Measurements from ENCODE around the gene PRDM15.
A peak's percentile ranks its signal among the peaks of the same experiment; 100 is the strongest.

PRDM15 gene

DNA sequence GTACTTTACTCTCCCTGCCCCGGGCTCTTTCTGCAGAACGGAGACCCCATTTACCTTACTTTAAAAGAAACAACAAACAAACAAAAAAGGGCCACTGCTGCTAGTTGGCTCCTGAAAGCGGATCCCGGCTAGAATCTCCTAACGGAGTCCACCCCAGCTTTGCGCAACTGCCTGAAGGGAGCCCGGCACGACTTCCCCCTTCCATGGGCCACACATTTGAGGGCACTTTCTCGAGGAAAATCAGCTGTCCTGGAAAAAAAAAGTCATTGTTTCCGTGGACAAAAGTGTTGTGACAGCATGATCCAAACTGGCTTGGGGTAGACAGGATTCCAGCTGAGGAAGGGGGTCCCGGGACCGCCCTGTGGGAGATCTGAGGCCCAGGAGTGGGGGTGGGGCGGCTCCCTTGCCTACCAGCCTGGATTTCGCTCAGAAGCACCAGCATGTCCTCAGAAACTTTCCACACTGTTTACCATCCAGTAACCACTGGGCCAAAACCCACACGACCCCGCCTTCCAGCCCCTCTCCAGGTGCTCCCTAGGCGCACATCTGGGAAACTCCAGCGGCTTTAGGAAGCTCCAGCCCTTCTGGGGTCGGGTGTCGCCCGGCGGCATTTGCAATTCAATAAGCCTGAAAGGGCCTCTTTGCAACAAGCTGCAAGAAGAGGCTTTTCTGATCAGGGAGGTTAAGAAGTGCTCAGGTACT lies 117.1 kb downstream of the PRDM15 start:
- H3K9ac ChIP-seq (ENCODE audit: low read depth, low read length), result peak overlapping the region; percentile 49

DNA sequence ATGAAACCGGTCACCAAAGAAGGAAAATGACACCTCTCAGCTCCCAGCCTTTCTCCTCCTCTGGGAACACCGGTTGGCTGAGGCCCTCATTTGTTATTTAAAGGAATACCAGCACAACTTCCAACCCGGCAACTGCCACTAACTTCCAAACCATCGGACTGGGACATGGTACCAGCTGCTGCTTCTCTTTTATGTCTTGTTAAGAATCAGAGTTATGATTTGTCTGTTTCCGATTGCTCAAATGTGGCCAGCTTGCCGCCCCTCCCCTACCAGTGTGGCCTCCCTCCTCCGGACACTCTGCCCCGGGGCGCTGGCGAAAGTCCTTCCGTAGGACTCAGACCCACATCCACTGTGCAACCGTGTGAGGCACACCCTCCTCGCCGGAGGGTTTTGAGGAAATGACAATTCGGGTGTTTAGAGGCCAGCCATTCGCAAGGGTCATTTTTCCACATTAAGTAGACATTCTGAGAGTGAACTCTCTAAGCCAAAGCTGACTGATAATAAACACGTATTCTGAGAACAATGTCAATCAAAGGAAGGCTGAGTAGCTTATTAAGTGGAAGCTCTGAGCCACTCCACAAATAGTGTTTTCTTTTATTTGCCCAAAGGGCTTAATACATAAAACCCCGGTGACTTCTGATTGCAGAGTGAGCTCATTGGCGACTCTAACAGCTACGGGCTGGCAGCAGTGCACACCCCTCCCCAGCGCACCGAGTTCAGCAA lies 117.8 kb downstream of the PRDM15 start:
- Histone ChIP-seq H3K4me1 (ENCODE audit: insufficient read depth, low read length) (peaks cover 20% of the 10 kb centered on the region; the same call in 1 of the 2 replicates), H3K9me3 (ENCODE audit: control insufficient read depth, insufficient read depth, low read length) (no peaks in the 10 kb centered on the region), H3K9ac (ENCODE audit: low read depth, low read length) (peak overlapping the region; percentile 49; the same call in 1 of the 2 replicates), H3K36me3 (ENCODE audit: insufficient read depth, low read length) (no peaks in the 10 kb centered on the region)

More for the DNA sequence above, 117.1 kb downstream of the PRDM15 start:
- H3K4me1 ChIP-seq (ENCODE audit: insufficient read depth, low read length), result peaks cover 20% of the 10 kb centered on the region; the same call in 1 of the 2 replicates
- no peaks in the 10 kb centered on the region for H3K9me3 ChIP-seq (ENCODE audit: control insufficient read depth, insufficient read depth, low read length)
- H3K36me3 ChIP-seq (ENCODE audit: insufficient read depth, low read length), result no peaks in the 10 kb centered on the region

DNA sequence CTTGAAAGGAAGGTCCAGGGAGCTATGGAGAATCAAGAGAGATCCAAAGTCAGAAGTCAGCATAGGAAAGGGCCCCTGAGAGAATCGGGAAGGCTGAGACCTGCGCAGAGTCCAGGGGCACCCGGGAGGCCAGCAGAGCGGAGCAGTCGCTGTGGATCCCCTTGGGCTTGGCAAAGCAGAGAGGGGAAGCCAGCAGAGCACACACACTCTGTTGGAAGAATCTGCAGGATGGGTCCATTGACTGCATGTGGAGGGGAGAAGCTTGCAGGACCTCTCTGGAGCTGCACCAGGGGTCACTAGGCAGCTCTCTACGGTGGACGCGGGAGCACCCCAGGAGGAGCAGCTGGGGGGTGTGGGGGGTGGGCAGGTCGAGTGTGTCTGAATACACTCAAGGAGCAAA lies 118.7 kb downstream of the PRDM15 start:
- Histone ChIP-seq H3K36me3 (ENCODE audit: insufficient read depth, low read length) (no peaks in the 10 kb centered on the region), H3K9ac (ENCODE audit: low read depth, low read length) (no peak overlapping the region)

DNA sequence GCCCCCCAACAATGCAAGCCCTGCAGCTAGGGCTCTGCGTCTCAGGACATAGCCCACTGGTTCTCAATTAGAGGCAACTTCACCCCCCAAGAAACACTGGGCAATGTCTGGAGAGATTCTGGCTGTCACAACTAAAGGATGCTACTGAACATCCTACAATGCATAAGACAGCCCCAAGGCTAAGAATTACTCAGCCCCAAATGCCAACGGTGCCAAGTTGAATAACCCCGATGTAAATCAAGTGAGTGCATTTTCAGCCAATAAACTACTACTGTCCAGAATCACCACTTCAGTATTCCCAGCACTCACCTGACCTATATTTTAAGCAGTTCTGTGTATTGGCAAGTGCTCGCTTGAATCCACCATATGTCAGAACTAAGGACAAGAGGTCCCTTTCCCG lies 119.2 kb downstream of the PRDM15 start:
- H3K4me1 ChIP-seq (ENCODE audit: insufficient read depth, low read length), result peaks cover 20% of the 10 kb centered on the region; the same call in 1 of the 2 replicates
- H3K36me3 ChIP-seq (ENCODE audit: insufficient read depth, low read length), result no peaks in the 10 kb centered on the region
- no peak overlapping the region for H3K9ac ChIP-seq (ENCODE audit: low read depth, low read length)
- H3K9me3 ChIP-seq (ENCODE audit: control insufficient read depth, insufficient read depth, low read length), result no peaks in the 10 kb centered on the region

More for the DNA sequence above, 118.7 kb downstream of the PRDM15 start:
- H3K4me1 ChIP-seq (ENCODE audit: insufficient read depth, low read length), result peaks cover 20% of the 10 kb centered on the region; the same call in 1 of the 2 replicates
- no peaks in the 10 kb centered on the region for H3K9me3 ChIP-seq (ENCODE audit: control insufficient read depth, insufficient read depth, low read length)

DNA sequence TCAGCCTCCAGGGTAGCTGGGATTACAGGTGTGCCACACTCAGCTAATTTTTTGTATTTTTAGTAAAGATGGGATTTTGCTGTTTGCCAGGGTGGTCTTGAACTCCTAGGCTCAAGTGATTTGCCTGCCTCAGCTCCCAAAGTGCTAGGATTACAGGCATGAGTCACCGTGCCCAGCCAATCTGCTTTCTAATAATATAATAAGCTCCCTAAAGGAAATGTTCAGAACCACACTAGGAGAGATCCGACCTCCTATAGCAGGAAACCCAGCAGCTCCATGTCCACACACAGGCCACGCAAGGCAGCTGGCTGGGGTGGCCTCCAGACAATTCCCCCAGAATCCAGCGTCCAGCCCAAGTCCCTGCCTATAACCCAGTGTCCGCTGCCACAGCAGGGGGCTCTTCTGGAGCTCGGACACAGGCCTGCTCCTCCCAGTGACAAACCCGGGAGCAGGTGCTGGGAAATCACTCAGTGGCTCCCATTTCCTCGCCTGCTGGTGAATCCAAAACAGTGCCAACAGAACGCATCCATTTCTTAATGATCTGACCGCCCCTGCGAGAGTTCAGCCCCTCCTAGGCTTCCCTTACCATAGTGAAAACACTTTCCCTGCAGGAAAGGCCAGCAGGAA lies 119.8 kb downstream of the PRDM15 start:
- Histone ChIP-seq H3K9me3 (ENCODE audit: control insufficient read depth, insufficient read depth, low read length) (no peaks in the 10 kb centered on the region), H3K4me1 (ENCODE audit: insufficient read depth, low read length) (peaks cover 25% of the 10 kb centered on the region; the same call in 1 of the 2 replicates), H3K36me3 (ENCODE audit: insufficient read depth, low read length) (no peaks in the 10 kb centered on the region), H3K9ac (ENCODE audit: low read depth, low read length) (no peak overlapping the region)

DNA sequence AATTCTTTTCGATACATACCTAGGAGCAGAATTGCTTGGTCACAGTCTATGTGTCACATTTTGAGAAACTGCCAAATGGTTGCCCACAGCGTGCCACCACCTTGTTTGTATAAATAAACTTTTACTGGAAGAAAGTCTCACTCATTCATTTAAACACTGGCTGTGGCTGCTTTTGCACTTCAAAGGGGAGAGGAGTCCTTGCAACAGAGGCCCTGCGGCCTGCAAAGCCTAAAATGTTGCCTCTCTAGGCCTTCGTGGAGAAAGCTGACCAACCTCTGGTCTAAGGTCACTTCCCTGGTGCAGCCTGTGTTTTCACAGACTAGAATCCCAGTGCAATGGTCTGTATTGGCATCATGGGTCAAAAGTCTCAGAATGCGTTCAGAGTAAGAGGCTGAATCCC lies 120.6 kb downstream of the PRDM15 start:
- no peak overlapping the region for H3K9ac ChIP-seq (ENCODE audit: low read depth, low read length)

DNA sequence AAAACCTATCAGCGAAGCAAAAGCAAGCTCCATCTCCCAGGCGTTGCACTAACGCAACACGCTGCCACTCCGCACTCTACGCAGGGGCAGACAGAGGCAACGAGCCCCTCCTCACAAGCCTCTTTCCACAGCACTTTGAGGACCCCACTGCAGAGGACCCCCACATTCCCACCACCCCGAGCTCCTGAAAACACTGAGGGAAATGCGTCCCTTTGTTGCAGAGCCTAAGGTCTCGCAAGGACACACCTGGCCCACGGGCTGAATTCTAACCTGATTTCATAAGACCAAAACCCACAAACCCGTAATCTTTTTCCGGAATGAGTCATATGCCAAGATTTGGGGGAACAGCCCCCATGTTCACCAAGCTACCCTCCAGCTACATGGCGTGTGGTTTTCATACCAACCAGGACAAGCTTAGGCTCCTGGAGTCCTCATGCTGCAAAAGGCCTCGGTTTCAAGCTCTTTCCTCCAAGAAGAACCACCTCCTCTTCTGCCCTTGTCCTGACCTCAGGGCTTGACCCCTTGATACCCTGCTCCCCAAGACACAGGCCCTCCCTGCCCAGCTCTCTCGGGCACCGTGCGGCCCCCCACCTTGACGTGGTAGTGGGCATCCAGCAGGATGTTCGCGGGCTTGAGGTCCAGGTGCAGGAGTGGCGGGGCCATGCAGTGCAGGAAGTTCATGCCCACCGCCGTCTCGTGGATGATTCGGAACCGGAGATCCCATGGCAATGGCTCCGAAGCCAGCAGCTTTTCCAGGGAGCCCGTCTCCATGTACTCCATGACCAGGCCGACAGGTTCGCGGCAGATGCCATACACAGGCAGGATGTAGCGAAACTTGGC lies 123.0 kb downstream of the PRDM15 start:
- Histone ChIP-seq H3K36me3 (ENCODE audit: insufficient read depth, low read length) (no peaks in the 10 kb centered on the region), H3K9ac (ENCODE audit: low read depth, low read length) (no peak overlapping the region), H3K9me3 (ENCODE audit: control insufficient read depth, insufficient read depth, low read length) (no peaks in the 10 kb centered on the region), H3K4me1 (ENCODE audit: insufficient read depth, low read length) (peaks cover 47% of the 10 kb centered on the region)

More for the DNA sequence above, 120.6 kb downstream of the PRDM15 start:
- no peaks in the 10 kb centered on the region for H3K36me3 ChIP-seq (ENCODE audit: insufficient read depth, low read length)
- no peaks in the 10 kb centered on the region for H3K9me3 ChIP-seq (ENCODE audit: control insufficient read depth, insufficient read depth, low read length)
- H3K4me1 ChIP-seq (ENCODE audit: insufficient read depth, low read length), result peaks cover 32% of the 10 kb centered on the region

DNA sequence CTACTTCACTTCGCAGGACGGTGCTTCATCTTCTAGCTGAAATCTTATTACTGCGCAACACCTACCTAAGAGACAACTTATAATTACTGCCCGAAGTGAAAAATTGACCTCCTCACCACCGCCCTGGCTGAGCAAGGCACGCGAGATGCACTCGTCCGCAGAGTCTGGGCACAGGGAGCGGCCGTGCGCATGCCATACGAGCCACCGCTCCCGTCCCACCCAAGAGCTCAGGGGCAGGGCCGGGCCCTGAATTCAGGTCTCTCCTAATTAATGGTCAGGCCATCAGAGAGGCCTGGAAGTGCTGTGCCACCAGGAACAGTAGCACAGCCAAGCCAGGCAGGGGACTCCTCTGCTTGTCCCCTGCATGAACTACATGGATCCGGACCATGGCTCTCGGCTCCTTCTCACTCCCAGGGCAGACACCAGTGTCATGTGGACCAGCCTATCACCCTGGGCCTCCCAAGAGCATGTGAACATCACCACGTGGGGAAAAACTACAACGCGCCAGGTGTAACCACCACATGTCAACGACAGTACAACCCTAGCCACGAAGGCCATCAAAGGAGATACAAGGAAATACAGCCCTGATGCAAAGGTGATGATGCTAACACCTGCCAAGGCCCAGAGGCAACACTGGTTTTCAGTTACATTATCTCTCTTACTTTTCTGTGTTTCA lies 123.7 kb downstream of the PRDM15 start:
- Histone ChIP-seq H3K9ac (ENCODE audit: low read depth, low read length) (no peak overlapping the region), H3K9me3 (ENCODE audit: control insufficient read depth, insufficient read depth, low read length) (no peaks in the 10 kb centered on the region), H3K4me1 (ENCODE audit: insufficient read depth, low read length) (peaks cover 44% of the 10 kb centered on the region), H3K36me3 (ENCODE audit: insufficient read depth, low read length) (no peaks in the 10 kb centered on the region)

DNA sequence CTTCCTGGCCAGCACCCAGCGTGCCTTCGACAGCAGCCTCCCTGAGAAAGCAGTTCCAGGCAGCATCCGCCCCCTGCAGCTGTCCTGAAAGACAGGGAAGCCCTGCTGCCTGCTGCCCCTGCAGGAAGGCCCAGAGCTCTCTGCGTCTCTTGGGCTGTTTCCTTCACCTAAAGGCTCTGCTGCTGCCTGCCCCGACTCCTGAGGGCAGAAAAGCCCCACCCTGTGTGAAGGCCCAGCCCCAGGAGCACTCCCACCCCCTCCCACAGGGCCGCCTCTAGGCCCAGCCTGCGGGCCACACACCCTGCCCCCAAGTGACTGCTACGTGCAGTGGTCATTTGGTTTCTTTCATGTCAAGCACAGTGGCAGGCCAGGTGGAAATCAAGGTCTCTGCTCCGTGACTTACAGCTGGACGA lies 124.7 kb downstream of the PRDM15 start:
- Histone ChIP-seq H3K4me1 (ENCODE audit: insufficient read depth, low read length) (peaks cover 40% of the 10 kb centered on the region), H3K36me3 (ENCODE audit: insufficient read depth, low read length) (no peaks in the 10 kb centered on the region), H3K9ac (ENCODE audit: low read depth, low read length) (no peak overlapping the region), H3K9me3 (ENCODE audit: control insufficient read depth, insufficient read depth, low read length) (no peaks in the 10 kb centered on the region)

DNA sequence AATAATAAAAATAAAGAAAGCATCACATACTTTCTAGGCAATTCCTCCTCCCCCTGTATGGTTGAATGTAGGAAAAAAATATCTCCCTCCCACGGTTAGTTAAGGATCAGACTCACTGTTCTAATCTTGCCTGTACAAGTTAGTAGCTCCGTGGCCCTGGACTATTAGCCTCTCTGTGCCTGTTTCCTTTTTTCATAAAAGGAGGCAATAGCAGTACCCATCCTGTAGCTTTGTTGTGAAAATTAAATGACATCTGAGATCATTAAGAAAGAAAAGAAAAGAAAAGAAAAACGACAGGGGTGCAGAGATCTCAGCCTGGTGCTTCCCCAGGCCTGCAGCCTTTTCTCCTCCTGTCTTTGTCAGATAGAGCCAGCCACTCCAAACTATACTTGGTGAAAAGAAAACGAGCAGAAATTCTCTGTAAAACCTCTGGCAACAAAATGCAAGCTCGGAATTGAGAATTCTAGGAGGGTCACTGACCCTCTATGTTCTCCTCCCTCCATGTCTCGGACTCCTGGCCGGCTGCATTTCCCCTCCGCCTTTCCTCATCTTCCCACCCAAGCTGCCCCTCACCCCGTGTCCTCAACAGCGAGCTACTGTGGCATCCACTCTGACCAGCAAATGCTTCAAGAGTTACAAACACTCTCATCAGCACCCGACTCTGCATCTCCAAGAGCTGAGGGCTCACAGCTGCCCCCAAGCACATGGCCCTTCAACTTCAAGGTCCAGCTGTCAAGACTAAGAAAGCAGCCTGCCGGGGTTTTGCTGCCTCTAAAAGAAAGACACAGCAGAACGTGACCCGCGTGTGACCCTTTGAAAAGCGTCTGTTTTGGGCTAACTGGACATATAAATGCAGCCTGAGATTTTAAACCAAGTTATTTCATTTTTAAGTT lies 125.9 kb downstream of the PRDM15 start:
- Histone ChIP-seq H3K36me3 (ENCODE audit: insufficient read depth, low read length) (no peaks in the 10 kb centered on the region), H3K9me3 (ENCODE audit: control insufficient read depth, insufficient read depth, low read length) (no peaks in the 10 kb centered on the region), H3K4me1 (ENCODE audit: insufficient read depth, low read length) (peaks cover 38% of the 10 kb centered on the region), H3K9ac (ENCODE audit: low read depth, low read length) (no peak overlapping the region)

DNA sequence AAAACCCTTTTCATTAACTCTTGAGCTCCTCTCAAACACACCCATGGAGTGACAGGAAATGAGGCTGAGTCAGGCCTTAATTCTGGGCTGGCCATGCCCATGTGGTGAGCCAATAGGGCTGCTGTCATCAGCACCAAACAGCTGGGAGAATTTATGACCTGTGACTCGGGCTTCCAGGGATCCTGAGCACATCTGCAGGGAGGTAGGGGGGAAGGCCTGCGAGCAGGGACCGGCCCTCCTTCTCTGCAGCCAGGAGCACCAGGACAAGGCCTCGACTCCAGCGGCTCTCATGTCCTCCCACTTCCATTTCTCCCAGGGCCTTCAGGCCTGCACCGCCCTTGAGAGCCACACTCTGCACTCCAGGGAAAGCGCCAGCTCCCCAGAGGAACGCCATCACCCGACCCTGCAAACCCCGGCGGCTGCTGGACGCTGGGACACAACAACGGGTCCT lies 126.9 kb downstream of the PRDM15 start:
- Histone ChIP-seq H3K36me3 (ENCODE audit: insufficient read depth, low read length) (no peaks in the 10 kb centered on the region; the same call in 1 of the 2 replicates), H3K4me1 (ENCODE audit: insufficient read depth, low read length) (peaks cover 38% of the 10 kb centered on the region), H3K9me3 (ENCODE audit: control insufficient read depth, insufficient read depth, low read length) (no peaks in the 10 kb centered on the region), H3K9ac (ENCODE audit: low read depth, low read length) (no peak overlapping the region)

DNA sequence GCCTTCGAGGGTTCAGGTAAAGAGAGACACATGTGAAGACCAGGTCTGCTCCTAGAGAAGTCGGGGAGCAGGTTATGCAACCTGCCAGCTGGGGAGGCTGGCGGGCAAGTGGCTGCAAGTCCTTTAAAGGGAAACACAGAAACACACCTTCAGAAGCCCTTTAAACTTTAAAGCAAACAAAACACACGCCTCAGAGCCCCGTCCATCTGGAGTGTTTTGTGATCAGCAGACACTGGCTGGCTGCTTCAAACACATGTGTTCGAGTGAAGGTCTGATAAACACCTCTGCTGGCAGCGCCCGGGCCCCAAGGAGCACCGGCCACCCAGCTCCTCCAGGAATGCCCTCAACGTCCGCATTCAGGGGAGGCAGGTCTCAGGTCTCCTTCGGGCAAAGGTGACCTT lies 127.5 kb downstream of the PRDM15 start:
- Histone ChIP-seq H3K9me3 (ENCODE audit: control insufficient read depth, insufficient read depth, low read length) (no peaks in the 10 kb centered on the region), H3K36me3 (ENCODE audit: insufficient read depth, low read length) (no peaks in the 10 kb centered on the region; the same call in 1 of the 2 replicates), H3K9ac (ENCODE audit: low read depth, low read length) (no peak overlapping the region), H3K4me1 (ENCODE audit: insufficient read depth, low read length) (peaks cover 38% of the 10 kb centered on the region)

Measured in ES-I3 (cell line).